ENCODE data around the gene ARRDC1. TPM values are rescaled to one million over a fixed set of nuclear protein-coding genes. Genes with fewer than 3 reads are reported as not detected.

ARRDC1 gene
- total and polyA plus RNA-seq, 8 donors, result 31.8 to 185 (median 131) TPM

GRCh38 chr9:137606734-137607138 lies 1.2 kb downstream of the ARRDC1 start:
- 10 to 25% (median 17%) methylated on average over 2 to 13 of the region's 13 CpGs for WGBS, 5 donors
- Histone ChIP-seq H3K27me3 (no peaks in the 10 kb centered on the region), H3K4me3 (peak overlapping the region; percentile 62 to 90 (median 82)), H3K4me1 (peaks cover 49 to 65% (median 58%) of the 10 kb centered on the region in 4 donors), H3K36me3 (no peaks in the 10 kb centered on the region), H3K9me3 (no peaks in the 10 kb centered on the region), H3K27ac (peak overlapping the region; percentile 87 to 99 (median 91))
- intact Hi-C loops (cut with DNase I; ENCODE audit: low total_unique reads), result loop anchor here (10.0 kb wide), 1 partner anchor 58 kb away; no protein-coding TSS in a partner anchor
- peak; percentile 38 to 55 for DNase-seq
- TF ChIP-seq EP300 (IDR thresholded peaks at IDR 0.05) (no peak), CTCF (IDR thresholded peaks at IDR 0.05) (no peak), POLR2AphosphoS5 (IDR thresholded peaks at IDR 0.05) (no peak), POLR2A (IDR thresholded peaks at IDR 0.05) (no peak)

GRCh38 chr9:137607141-137607857 lies 1.8 kb downstream of the ARRDC1 start:
- H3K36me3 ChIP-seq, result no peaks in the 10 kb centered on the region
- intact Hi-C loops (cut with DNase I; ENCODE audit: low total_unique reads), result loop anchor here (10.0 kb wide), 1 partner anchor 58 kb away; no protein-coding TSS in a partner anchor
- WGBS, 5 donors, result 19 to 38% (median 24%) methylated on average over 11 to 17 of the region's 17 CpGs

GRCh38 chr9:137610944-137611343 lies 5.5 kb downstream of the ARRDC1 start:
- no peak for DNase-seq
- H3K27me3 ChIP-seq, result no peaks in the 10 kb centered on the region
- 65 to 75% (median 69%) methylated on average over 6 of the region's 6 CpGs for WGBS, 5 donors
- peaks cover 24 to 29% (median 28%) of the 10 kb centered on the region in 4 donors for H3K36me3 ChIP-seq
- peak overlapping the region; percentile 88 to 97 (median 93) for H3K27ac ChIP-seq
- peak overlapping the region in 1 of 4 donors; percentile 25 for H3K4me3 ChIP-seq
- H3K9me3 ChIP-seq, result no peaks in the 10 kb centered on the region
- TF ChIP-seq POLR2A (IDR thresholded peaks at IDR 0.05) (no peak), EP300 (IDR thresholded peaks at IDR 0.05) (no peak), POLR2AphosphoS5 (IDR thresholded peaks at IDR 0.05) (no peak), CTCF (IDR thresholded peaks at IDR 0.05) (no peak)
- intact Hi-C loops (cut with DNase I; ENCODE audit: low total_unique reads), result no loop called here
- H3K4me1 ChIP-seq, result peaks cover 78 to 92% (median 88%) of the 10 kb centered on the region in 4 donors

More at GRCh38 chr9:137607141-137607857, 1.8 kb downstream of the ARRDC1 start:
- H3K4me3 ChIP-seq, result peak overlapping the region; percentile 62 to 90 (median 82)
- peak overlapping the region; percentile 87 to 99 (median 91) for H3K27ac ChIP-seq
- H3K4me1 ChIP-seq, result peaks cover 54 to 71% (median 64%) of the 10 kb centered on the region in 4 donors
- DNase-seq, result peak in 1 of 2 donors; percentile 63
- no peak for TF ChIP-seq POLR2AphosphoS5 (IDR thresholded peaks at IDR 0.05)
- no peak for TF ChIP-seq POLR2A (IDR thresholded peaks at IDR 0.05)
- TF ChIP-seq EP300 (IDR thresholded peaks at IDR 0.05), result no peak
- no peak for TF ChIP-seq CTCF (IDR thresholded peaks at IDR 0.05)
- H3K9me3 ChIP-seq, result no peaks in the 10 kb centered on the region
- no peaks in the 10 kb centered on the region for H3K27me3 ChIP-seq

GRCh38 chr9:137611623-137612609 lies 6.4 kb downstream of the ARRDC1 start:
- H3K4me3 ChIP-seq, result peak overlapping the region in 1 of 4 donors; percentile 25
- intact Hi-C loops (cut with DNase I; ENCODE audit: low total_unique reads), result no loop called here
- H3K27ac ChIP-seq, result peak overlapping the region; percentile 88 to 97 (median 93)
- H3K4me1 ChIP-seq, result peaks cover 71 to 92% (median 83%) of the 10 kb centered on the region in 4 donors
- H3K9me3 ChIP-seq, result no peaks in the 10 kb centered on the region
- H3K27me3 ChIP-seq, result no peaks in the 10 kb centered on the region
- WGBS, 5 donors, result 20 to 45% (median 26%) methylated on average over 13 to 21 of the region's 21 CpGs
- DNase-seq, result peak; percentile 96 to 97
- peaks cover 24 to 38% (median 34%) of the 10 kb centered on the region in 4 donors for H3K36me3 ChIP-seq
- TF ChIP-seq POLR2A (IDR thresholded peaks at IDR 0.05), result peak in 1 of 4 donors; percentile 28
- TF ChIP-seq POLR2AphosphoS5 (IDR thresholded peaks at IDR 0.05), result peak; percentile 30 to 96 (median 92)
- no peak for TF ChIP-seq CTCF (IDR thresholded peaks at IDR 0.05)
